A549 (cell line): ENCODE measurements around the gene METTL25B. TPM values are rescaled to one million over a fixed set of nuclear protein-coding genes. Genes with fewer than 3 reads are reported as not detected.

ENCODE experiments used
- ATAC-seq, 2 experiments: fragments of 200-7000 bp in 1 of 2; fragments of >200 bp in 1 of 2; cut with Nextera tagmentation in 1 of 2; cut with Tn5 transposase in 1 of 2; 3 replicates each; pipeline versions ENCODE4 v1.8.0 to v1.9.1; 2018 to 2020; ENCODE audit warnings: mild to moderate bottlenecking in 1 of 2, moderate library complexity in 1 of 2
- CTCF ChIA-PET: fragments of 300-600 bp; sonication (Branson Sonifier 250); formaldehyde crosslinking; extraction: SDS; loops from one replicate; lab custom pipeline; 2021; ENCODE audit warnings: antibody characterized with exemption, inconsistent platforms; lab: Yijun Ruan, JAX
- POLR2A ChIA-PET: fragments of 350-600 bp; formaldehyde crosslinking; extraction: SDS; loops from one replicate; lab custom pipeline; 2021; ENCODE audit warnings: antibody characterized with exemption, inconsistent platforms; lab: Yijun Ruan, JAX
- DNase-seq, 2 experiments: peaks; one replicate each; pipeline versions ENCODE4 v3.0.0 to v3.0.0-alpha.2; 2011 to 2016; ENCODE audit warnings: low read depth in 1 of 2, low spot score in 1 of 2
- FAIRE-seq: peaks from 2 replicates; lab custom pipeline; 2011; peaks lifted over from hg19 to GRCh38; lab: Jason Lieb, UNC
- H3K27ac ChIP-seq, 2 experiments: fragments of >200 bp; sonication (Bioruptor Twin); formaldehyde crosslinking; 3 replicates each; pipeline ENCODE4 v1.5.1; 2016 to 2017
- H3K4me1 ChIP-seq: fragments of >200 bp; sonication (Bioruptor Twin); formaldehyde crosslinking; 3 replicates; pipeline ENCODE4 v1.6.1; 2016
- H3K4me2 ChIP-seq: fragments of >200 bp; sonication (Bioruptor Twin); formaldehyde crosslinking; 3 replicates; pipeline ENCODE4 v1.6.1; 2016
- H3K4me3 ChIP-seq: fragments of >200 bp; sonication (Bioruptor Twin); formaldehyde crosslinking; 3 replicates; pipeline ENCODE4 v1.5.1; 2016
- H3K9me3 ChIP-seq: fragments of >200 bp; sonication (Bioruptor Twin); formaldehyde crosslinking; 3 replicates; pipeline ENCODE4 v1.6.1; 2016
- ATOH8 ChIP-seq: fragments of 250-450 bp; sonication (Bioruptor Pico); IDR thresholded peaks from 2 replicates; pipeline ENCODE4 v1.5.0; 2020; ENCODE audit warnings: low read depth, mild to moderate bottlenecking, moderate library complexity
- BCL3 ChIP-seq: fragments of >200 bp; sonication (Bioruptor Twin); formaldehyde crosslinking; IDR thresholded peaks from 3 replicates; pipeline ENCODE4 v1.6.1; 2016
- CTCF ChIP-seq: fragments of >200 bp; sonication (Bioruptor Twin); formaldehyde crosslinking; IDR thresholded peaks from 3 replicates; pipeline ENCODE4 v1.5.1; 2016
- E2F6 ChIP-seq: IDR thresholded peaks from 2 replicates; pipeline ENCODE4 v1.6.1; 2012; ENCODE audit warnings: low read depth, borderline replicate concordance
- EHF ChIP-seq: fragments of 250-450 bp; sonication (Bioruptor Pico); IDR thresholded peaks from 2 replicates; pipeline ENCODE4 v1.5.0; 2020; ENCODE audit warnings: mild to moderate bottlenecking
- HEYL ChIP-seq: fragments of 250-450 bp; sonication (Bioruptor Pico); IDR thresholded peaks from 2 replicates; pipeline ENCODE4 v1.8.0; 2021; ENCODE audit warnings: mild to moderate bottlenecking, moderate library complexity
- HOXB5 ChIP-seq: fragments of 250-450 bp; sonication (Bioruptor Pico); IDR thresholded peaks from 2 replicates; pipeline ENCODE4 v1.5.0; 2020; ENCODE audit warnings: mild to moderate bottlenecking, moderate library complexity
- JUN ChIP-seq, 2 experiments: fragments of >200 bp; sonication (Bioruptor Twin); formaldehyde crosslinking; IDR thresholded peaks; 2 replicates in 1 of 2; 3 replicates in 1 of 2; pipeline ENCODE4 v1.6.1; 2016 to 2017
- JUNB ChIP-seq: fragments of >200 bp; sonication (Bioruptor Twin); formaldehyde crosslinking; IDR thresholded peaks from 2 replicates; pipeline ENCODE4 v1.6.1; 2016
- KDM5A ChIP-seq: fragments of 200-600 bp; sonication (generic); IDR thresholded peaks from 2 replicates; pipeline ENCODE4 v1.6.1; 2016; ENCODE audit warnings: antibody characterized with exemption, mild to moderate bottlenecking
- MAZ ChIP-seq: fragments of 150-350 bp; IDR thresholded peaks from 2 replicates; pipeline ENCODE4 v1.6.1; 2014; ENCODE audit warnings: antibody characterized with exemption, low read depth, low read length, borderline replicate concordance
- MYC ChIP-seq: IDR thresholded peaks from 2 replicates; pipeline ENCODE4 v1.6.1; 2012; ENCODE audit warnings: mild to moderate bottlenecking, inconsistent platforms, low read length, improper control_type of control experiment, borderline replicate concordance
- NPAS2 ChIP-seq: fragments of 250-450 bp; sonication (Bioruptor Pico); IDR thresholded peaks from 2 replicates; pipeline ENCODE4 v1.8.0; 2022; ENCODE audit warnings: mild to moderate bottlenecking, moderate library complexity, borderline replicate concordance
- PHF8 ChIP-seq: fragments of 200-600 bp; sonication (generic); IDR thresholded peaks from 2 replicates; pipeline ENCODE4 v1.6.1; 2016; ENCODE audit warnings: low read depth, mild to moderate bottlenecking, antibody characterized with exemption, moderate library complexity, borderline replicate concordance
- POLR2AphosphoS2 ChIP-seq: conservative IDR thresholded peaks from 2 replicates; pipeline ENCODE4 v1.6.1; 2012; ENCODE audit warnings: low read length, improper control_type of control experiment, inconsistent platforms
- REST ChIP-seq: fragments of 200-600 bp; sonication (generic); IDR thresholded peaks from 2 replicates; pipeline ENCODE4 v1.6.1; 2016; ENCODE audit warnings: antibody characterized with exemption, mild to moderate bottlenecking, moderate library complexity
- RFX5 ChIP-seq: fragments of 450-650 bp; IDR thresholded peaks from 2 replicates; pipeline ENCODE4 v1.7.1; 2014; ENCODE audit warnings: antibody characterized with exemption, mild to moderate bottlenecking, moderate library complexity
- USF2 ChIP-seq: fragments of 450-650 bp; IDR thresholded peaks from 2 replicates; pipeline ENCODE4 v1.6.1; 2014; ENCODE audit warnings: antibody characterized with exemption
- ZC3H11A ChIP-seq: fragments of 450-650 bp; IDR thresholded peaks from 2 replicates; pipeline ENCODE4 v1.6.1; 2014; ENCODE audit warnings: antibody characterized with exemption, mild to moderate bottlenecking
- WGBS: methylation state at CpG from one replicate; pipeline ENCODE4 v1.1.6; 2017; ENCODE audit errors: missing lambda C conversion rate; 5-methylcytosine and 5-hydroxymethylcytosine counted together
- polyA plus RNA-seq, 4 experiments: library from polyadenylated mRNA; depleted of rRNA in 3 of 4; stranded (reverse); fragments of >200 nt; fragmentation: RNase III in 1 of 4; extraction: RNeasy Plus Mini Kit Qiagen cat#74134 plus additional on column Dnase treatment in 1 of 4; gene quantifications; 2 replicates in 3 of 4; 3 replicates in 1 of 4; pipeline ENCODE4 v1.2.3, GENCODE V29; 2011 to 2017

The METTL25B gene
- polyA plus RNA-seq, 2 of the 4 experiments (the other 2 are of a cell fraction): 16.7 to 18.5 TPM

GRCh38 chr1:156750711-156751450, 22.6 kb downstream of the METTL25B start (continued):
- TF ChIP-seq HEYL (CRISPR knock-in tag): no peak
- no peak; the same call in 2 of the 3 replicates for TF ChIP-seq BCL3

GRCh38 chr1:156751451-156751756, 23.1 kb downstream of the METTL25B start, which contains the start of gene HDGF:
TSS of gene HDGF (minus strand) at chr1:156751675. CDS start at chr1:156751429, 246 bp downstream.
- no peak for DNase-seq
- FAIRE-seq: no peak
- Histone ChIP-seq H3K4me2 (peak within 1 kb of the TSS; percentile 92), H3K9me3 (no peaks in the 10 kb centered on the region), H3K4me3 (peak within 1 kb of the TSS; percentile 92), H3K4me1 (peaks cover 32% of the 10 kb centered on the region), H3K27ac (peak within 1 kb of the TSS; percentile 99 to 100)
- ChIA-PET CTCF (interaction anchor here (0.9 to 5.4 kb wide), 17 partner anchors 9 to 143 kb away, joined by 3 to 36 read pairs (median 3); partner anchors contain the start of gene PRCC), POLR2A (interaction anchor here (0.6 to 2.8 kb wide), 5 partner anchors 10 to 23 kb away, joined by 5 to 50 read pairs (median 22); partner anchors contain the start of genes ISG20L2, METTL25B, MRPL24 and PRCC)
- ATAC-seq: no peak; a peak in 1 of 6 replicates
- TF ChIP-seq NPAS2 (CRISPR knock-in tag): peak; percentile 14; the same call in 1 of the 2 replicates
- peak in 1 of 2 experiments; percentile 88; a peak in 3 of 5 replicates for TF ChIP-seq JUN (IDR thresholded peaks at IDR 0.05)
- no peak for TF ChIP-seq USF2
- TF ChIP-seq BCL3: peak; percentile 76
- TF ChIP-seq JUNB: no peak
- 0% methylated on average over 2 of the region's 48 CpGs for WGBS

- Histone ChIP-seq H3K4me3 (peak overlapping the region; percentile 92), H3K9me3 (no peaks in the 10 kb centered on the region), H3K27ac (peak overlapping the region; percentile 99 to 100), H3K4me2 (peak overlapping the region; percentile 87), H3K4me1 (peaks cover 31% of the 10 kb centered on the region)
- CTCF ChIA-PET: interaction anchor here (0.8 to 5.4 kb wide), 22 partner anchors 9 to 176 kb away, joined by 3 to 36 read pairs (median 3); partner anchors contain the start of genes MRPL24 and PRCC
- ATAC-seq: peak; percentile 59 to 67
- POLR2A ChIA-PET: interaction anchor here (0.6 to 2.8 kb wide), 5 partner anchors 9 to 24 kb away, joined by 5 to 50 read pairs (median 22); partner anchors contain the start of genes ISG20L2, METTL25B, MRPL24 and PRCC
- 2% methylated on average over 25 of the region's 68 CpGs for WGBS
- no peak for FAIRE-seq
- peak; percentile 83 to 96 for DNase-seq
- TF ChIP-seq EHF (CRISPR knock-in tag) (no peak), MYC (peak; percentile 93), ATOH8 (CRISPR knock-in tag) (no peak), CTCF (no peak), REST (no peak), HOXB5 (CRISPR knock-in tag) (no peak), POLR2AphosphoS2 (no peak), MAZ (peak; percentile 96), JUN (IDR thresholded peaks at IDR 0.05) (peak in 1 of 2 experiments; percentile 87; a peak in 3 of 5 replicates), E2F6 (peak; percentile 94), ZC3H11A (no peak), PHF8 (peak; percentile 68), KDM5A (no peak), RFX5 (no peak)
Observed at GRCh38 chr1:156751757-156752481, 23.6 kb downstream of the METTL25B start.
